ENCODE measurements around the gene RUNX1. TPM values are rescaled to one million over a fixed set of nuclear protein-coding genes. Genes with fewer than 3 reads are reported as not detected.
"Not testable (repeated sequence)": the region's sequence is repeated elsewhere in the genome, so short reads cannot be mapped to it uniquely, and the experiment has no call there.

The RUNX1 gene
- total RNA-seq, 1 donor from 2014 or later: 18.7 TPM

GRCh38 chr21:34997294-34997693 lies 51.8 kb downstream of the RUNX1 start:
- H3K9me3 Mint-ChIP-seq (ENCODE audit: unreplicated experiment): no peaks in the 10 kb centered on the region
- no peak overlapping the region for H3K4me3 Mint-ChIP-seq (ENCODE audit: unreplicated experiment)
- H3K36me3 Mint-ChIP-seq (ENCODE audit: low read depth, unreplicated experiment): no peaks in the 10 kb centered on the region
- H3K27ac Mint-ChIP-seq (ENCODE audit: unreplicated experiment): no peak overlapping the region
- H3K27me3 Mint-ChIP-seq (ENCODE audit: unreplicated experiment): peaks cover 3% of the 10 kb centered on the region
- TF ChIP-seq, protein P1, sequence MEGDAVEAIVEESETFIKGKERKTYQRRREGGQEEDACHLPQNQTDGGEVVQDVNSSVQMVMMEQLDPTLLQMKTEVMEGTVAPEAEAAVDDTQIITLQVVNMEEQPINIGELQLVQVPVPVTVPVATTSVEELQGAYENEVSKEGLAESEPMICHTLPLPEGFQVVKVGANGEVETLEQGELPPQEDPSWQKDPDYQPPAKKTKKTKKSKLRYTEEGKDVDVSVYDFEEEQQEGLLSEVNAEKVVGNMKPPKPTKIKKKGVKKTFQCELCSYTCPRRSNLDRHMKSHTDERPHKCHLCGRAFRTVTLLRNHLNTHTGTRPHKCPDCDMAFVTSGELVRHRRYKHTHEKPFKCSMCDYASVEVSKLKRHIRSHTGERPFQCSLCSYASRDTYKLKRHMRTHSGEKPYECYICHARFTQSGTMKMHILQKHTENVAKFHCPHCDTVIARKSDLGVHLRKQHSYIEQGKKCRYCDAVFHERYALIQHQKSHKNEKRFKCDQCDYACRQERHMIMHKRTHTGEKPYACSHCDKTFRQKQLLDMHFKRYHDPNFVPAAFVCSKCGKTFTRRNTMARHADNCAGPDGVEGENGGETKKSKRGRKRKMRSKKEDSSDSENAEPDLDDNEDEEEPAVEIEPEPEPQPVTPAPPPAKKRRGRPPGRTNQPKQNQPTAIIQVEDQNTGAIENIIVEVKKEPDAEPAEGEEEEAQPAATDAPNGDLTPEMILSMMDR (IDR thresholded peaks at IDR 0.05; ENCODE audit: unreplicated experiment): no peak
- peaks cover 8% of the 10 kb centered on the region for H3K4me1 Mint-ChIP-seq (ENCODE audit: unreplicated experiment)
- no peak for DNase-seq (ENCODE audit: low spot score)

GRCh38 chr21:34996304-34997101 lies 52.6 kb downstream of the RUNX1 start:
- no peak for DNase-seq (ENCODE audit: low spot score)
- H3K27ac Mint-ChIP-seq (ENCODE audit: unreplicated experiment): no peak overlapping the region
- H3K4me3 Mint-ChIP-seq (ENCODE audit: unreplicated experiment): no peak overlapping the region
- no peaks in the 10 kb centered on the region for H3K9me3 Mint-ChIP-seq (ENCODE audit: unreplicated experiment)
- H3K27me3 Mint-ChIP-seq (ENCODE audit: unreplicated experiment): peaks cover 2% of the 10 kb centered on the region
- TF ChIP-seq, protein P1 (IDR thresholded peaks at IDR 0.05; ENCODE audit: unreplicated experiment): no peak
- peaks cover 8% of the 10 kb centered on the region for H3K4me1 Mint-ChIP-seq (ENCODE audit: unreplicated experiment)
- no peaks in the 10 kb centered on the region for H3K36me3 Mint-ChIP-seq (ENCODE audit: low read depth, unreplicated experiment)

DNA sequence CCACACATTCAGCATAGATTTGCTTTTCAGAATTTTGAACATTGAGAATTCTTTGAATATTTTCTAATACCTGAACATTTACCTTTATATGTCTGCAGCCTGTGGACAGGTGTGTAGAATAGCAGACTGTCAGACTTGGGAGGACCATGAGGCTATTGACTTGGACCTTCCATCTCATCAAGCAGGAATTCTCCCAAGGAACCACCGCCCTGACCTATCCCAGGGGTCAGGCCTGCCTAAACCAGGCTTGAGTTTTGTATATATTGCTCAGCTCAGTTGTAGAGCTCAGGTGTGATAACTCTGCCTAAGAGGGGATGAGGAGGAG lies 53.2 kb downstream of the RUNX1 start:
- no peaks in the 10 kb centered on the region for H3K36me3 Mint-ChIP-seq (ENCODE audit: low read depth, unreplicated experiment)
- no peak overlapping the region for H3K4me3 Mint-ChIP-seq (ENCODE audit: unreplicated experiment)
- no peak for DNase-seq (ENCODE audit: low spot score)
- no peaks in the 10 kb centered on the region for H3K9me3 Mint-ChIP-seq (ENCODE audit: unreplicated experiment)
- TF ChIP-seq, protein P1 (IDR thresholded peaks at IDR 0.05; ENCODE audit: unreplicated experiment): no peak
- peaks cover 3% of the 10 kb centered on the region for H3K27me3 Mint-ChIP-seq (ENCODE audit: unreplicated experiment)
- H3K4me1 Mint-ChIP-seq (ENCODE audit: unreplicated experiment): peaks cover 8% of the 10 kb centered on the region
- H3K27ac Mint-ChIP-seq (ENCODE audit: unreplicated experiment): no peak overlapping the region

DNA sequence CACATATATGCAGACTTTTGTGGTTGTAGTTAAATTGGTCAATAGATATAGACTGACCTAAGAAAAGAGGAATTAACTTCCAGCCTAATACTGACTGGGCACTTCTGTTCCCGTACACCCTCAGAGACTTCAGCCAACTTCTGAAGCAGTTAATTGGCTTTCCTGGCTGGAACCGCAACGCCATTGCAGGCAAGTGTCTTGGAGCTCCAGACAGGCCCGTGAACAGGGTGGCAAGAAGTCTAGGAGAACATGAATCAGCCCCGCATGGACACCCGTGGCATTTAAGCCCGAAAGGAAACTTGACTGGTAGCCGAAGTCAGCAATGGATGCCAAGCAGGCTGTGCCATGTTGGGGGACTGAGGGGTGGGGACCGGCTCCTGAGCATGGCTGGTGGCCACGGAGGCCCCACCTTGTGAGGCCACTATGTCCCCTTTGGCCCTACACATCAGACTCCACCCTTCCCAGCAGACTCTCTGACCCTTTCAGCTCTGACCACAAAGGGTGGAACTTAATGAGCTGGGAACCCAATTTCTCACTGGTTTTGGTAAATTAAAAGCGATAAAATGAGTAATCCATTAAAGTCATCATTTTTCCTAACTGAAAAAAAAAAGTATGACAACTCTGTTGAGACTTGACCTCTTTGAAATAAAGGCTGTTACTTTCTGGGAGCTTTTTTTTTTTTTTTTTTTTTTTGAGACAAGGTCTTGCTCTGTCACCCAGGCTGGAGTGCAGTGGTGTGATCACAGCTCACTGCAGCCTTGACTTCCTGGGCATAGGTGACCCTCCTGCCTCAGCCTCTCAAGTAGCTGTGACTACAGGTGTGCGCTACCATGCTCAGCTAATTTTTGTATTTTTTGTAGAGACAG lies 54.1 kb downstream of the RUNX1 start:
- H3K9me3 Mint-ChIP-seq (ENCODE audit: unreplicated experiment): no peaks in the 10 kb centered on the region

DNA sequence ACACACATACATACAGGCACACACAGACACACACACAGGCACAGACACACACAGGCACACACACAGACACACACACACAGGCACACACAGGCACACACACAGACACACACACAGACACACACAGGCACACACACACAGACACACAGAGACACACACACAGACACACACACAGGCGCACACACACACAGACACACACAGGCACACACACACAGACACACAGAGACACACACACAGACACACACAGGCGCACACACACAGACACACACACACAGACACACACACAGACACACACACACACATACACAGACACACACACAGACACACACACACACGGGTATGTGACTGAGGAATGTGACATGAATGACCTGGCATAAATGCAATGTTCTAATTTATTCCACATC lies 55.6 kb downstream of the RUNX1 start:
- not testable (repeated sequence) for H3K27ac Mint-ChIP-seq (ENCODE audit: unreplicated experiment); H3K9me3 Mint-ChIP-seq (ENCODE audit: unreplicated experiment)

More for the DNA sequence above, 54.1 kb downstream of the RUNX1 start:
- H3K36me3 Mint-ChIP-seq (ENCODE audit: low read depth, unreplicated experiment): no peaks in the 10 kb centered on the region
- H3K4me1 Mint-ChIP-seq (ENCODE audit: unreplicated experiment): peaks cover 8% of the 10 kb centered on the region
- TF ChIP-seq, protein P1 (IDR thresholded peaks at IDR 0.05; ENCODE audit: unreplicated experiment): no peak
- no peak for DNase-seq (ENCODE audit: low spot score)
- H3K27me3 Mint-ChIP-seq (ENCODE audit: unreplicated experiment): peaks cover 7% of the 10 kb centered on the region
- no peak overlapping the region for H3K4me3 Mint-ChIP-seq (ENCODE audit: unreplicated experiment)
- H3K27ac Mint-ChIP-seq (ENCODE audit: unreplicated experiment): no peak overlapping the region

More for the DNA sequence above, 55.6 kb downstream of the RUNX1 start:
- H3K4me3 Mint-ChIP-seq (ENCODE audit: unreplicated experiment); H3K4me1 Mint-ChIP-seq (ENCODE audit: unreplicated experiment); H3K27me3 Mint-ChIP-seq (ENCODE audit: unreplicated experiment); DNase-seq (ENCODE audit: low spot score); H3K36me3 Mint-ChIP-seq (ENCODE audit: low read depth, unreplicated experiment): not testable (repeated sequence)
